Neural cell (in vitro differentiated cells): ENCODE measurements around the gene PRKG1. TPM values are rescaled to one million over a fixed set of nuclear protein-coding genes. Genes with fewer than 3 reads are reported as not detected.

Experiments
- H2AFZ ChIP-seq: fragments of 200-600, 300-800 bp; sonication (generic), shearing (Covaris generic); 2 replicates; pipeline ENCODE4 v1.6.0; 2014; ENCODE audit warnings: low read depth, mild to moderate bottlenecking, antibody characterized with exemption, low read length, moderate library complexity
- H3F3A ChIP-seq: fragments of 200-600 bp; shearing (Covaris generic); 2 replicates; pipeline ENCODE4 v1.6.1; 2016; ENCODE audit warnings: mild to moderate bottlenecking, moderate library complexity, mixed read lengths, antibody characterized with exemption, low read length; ENCODE audit not compliant: insufficient read depth, poor library complexity, severe bottlenecking
- H3K27ac ChIP-seq: fragments of 200-600, 300-800 bp; sonication (generic), shearing (Covaris generic); 2 replicates; pipeline ENCODE4 v1.5.1; 2014; ENCODE audit warnings: mild to moderate bottlenecking, low read length, moderate library complexity
- H3K27me3 ChIP-seq: fragments of 300-800, 200-600 bp; sonication (generic), shearing (Covaris generic); 2 replicates; pipeline ENCODE4 v1.6.0; 2014; ENCODE audit warnings: mild to moderate bottlenecking, low read depth, low read length, moderate library complexity; ENCODE audit not compliant: insufficient read depth
- H3K36me3 ChIP-seq: fragments of 300-800, 200-600 bp; sonication (generic), shearing (Covaris generic); 2 replicates; pipeline ENCODE4 v1.5.1; 2014; ENCODE audit warnings: mild to moderate bottlenecking, antibody characterized with exemption, low read length, moderate library complexity; ENCODE audit not compliant: insufficient read depth
- H3K4me2 ChIP-seq: fragments of 300-800, 200-600 bp; sonication (generic), shearing (Covaris generic); 2 replicates; pipeline ENCODE4 v1.6.0; 2014; ENCODE audit warnings: mild to moderate bottlenecking, low read length
- H3K4me3 ChIP-seq: fragments of 300-800, 200-600 bp; sonication (generic), shearing (Covaris generic); 2 replicates; pipeline ENCODE4 v1.5.1; 2014; ENCODE audit warnings: mild to moderate bottlenecking, low read length, moderate library complexity
- H3K79me2 ChIP-seq: fragments of 200-600 bp; shearing (Covaris generic); replicated peaks from 2 replicates; pipeline ENCODE4 v1.6.0; 2014; ENCODE audit warnings: mild to moderate bottlenecking, low read length, moderate library complexity; ENCODE audit not compliant: insufficient read depth
- H3K9ac ChIP-seq: fragments of 300-800, 200-600 bp; sonication (generic), shearing (Covaris generic); 2 replicates; pipeline ENCODE4 v1.6.1; 2016; ENCODE audit warnings: mild to moderate bottlenecking, low read length, mixed read lengths
- H3K9me2 ChIP-seq: fragments of 200-600 bp; shearing (Covaris generic); 2 replicates; pipeline ENCODE4 v1.6.1; 2016; ENCODE audit warnings: mild to moderate bottlenecking, low read length, mixed read lengths; ENCODE audit not compliant: insufficient read depth
- H3K9me3 ChIP-seq: fragments of 200-600, 300-800 bp; sonication (generic), shearing (Covaris generic); 2 replicates; pipeline ENCODE4 v1.6.1; 2016; ENCODE audit warnings: mild to moderate bottlenecking, mixed run types, low read length, moderate library complexity, mixed read lengths
- H4K20me1 ChIP-seq: fragments of 200-600 bp; shearing (Covaris generic); 2 replicates; pipeline ENCODE4 v1.6.1; 2016; ENCODE audit warnings: mild to moderate bottlenecking, mixed run types; ENCODE audit not compliant: insufficient read depth
- CTCF ChIP-seq: fragments of 450-650 bp; IDR thresholded peaks from 2 replicates; pipeline ENCODE4 v1.5.1; 2014; ENCODE audit warnings: antibody characterized with exemption, mild to moderate bottlenecking, moderate library complexity; ENCODE audit not compliant: poor library complexity, severe bottlenecking
- EP300 ChIP-seq: fragments of 450-650 bp; conservative IDR thresholded peaks from 2 replicates; pipeline ENCODE4 v1.6.1; 2014; ENCODE audit warnings: antibody characterized with exemption, mild to moderate bottlenecking, moderate library complexity; ENCODE audit not compliant: poor library complexity, severe bottlenecking
- EZH2 ChIP-seq: fragments of 200-600, 300-800 bp; shearing (Covaris generic), sonication (generic); IDR thresholded peaks from 2 replicates; pipeline ENCODE4 v1.6.1; 2014; ENCODE audit warnings: antibody characterized with exemption, low read length, borderline replicate concordance, mild to moderate bottlenecking; ENCODE audit not compliant: insufficient read depth, poor library complexity, severe bottlenecking
- MXI1 ChIP-seq: fragments of 450-650 bp; conservative IDR thresholded peaks from 2 replicates; pipeline ENCODE4 v1.6.1; 2014; ENCODE audit warnings: antibody characterized with exemption, mild to moderate bottlenecking; ENCODE audit not compliant: poor library complexity, severe bottlenecking
- POLR2AphosphoS5 ChIP-seq: IDR thresholded peaks from 2 replicates; pipeline ENCODE4 v1.6.1; 2012
- RAD21 ChIP-seq: fragments of 450-650 bp; conservative IDR thresholded peaks from 2 replicates; pipeline ENCODE4 v1.6.1; 2014; ENCODE audit warnings: antibody characterized with exemption, mild to moderate bottlenecking, moderate library complexity
- REST ChIP-seq: IDR thresholded peaks from 2 replicates; pipeline ENCODE4 v1.6.1; 2012; ENCODE audit warnings: borderline replicate concordance
- SMC3 ChIP-seq: fragments of 450-650 bp; conservative IDR thresholded peaks from 2 replicates; pipeline ENCODE4 v1.6.1; 2014; ENCODE audit warnings: antibody characterized with exemption, mild to moderate bottlenecking, moderate library complexity; ENCODE audit not compliant: poor library complexity
- TAF1 ChIP-seq: IDR thresholded peaks from 2 replicates; pipeline ENCODE4 v1.6.1; 2012; ENCODE audit warnings: low read depth
- polyA plus RNA-seq: library from polyadenylated mRNA; depleted of rRNA; stranded (reverse); fragments of >200 nt; gene quantifications from 2 replicates; pipeline ENCODE4 v1.2.3, GENCODE V29; 2014

PRKG1 gene
- polyA plus RNA-seq, 1 donor from 2014 or later: 2.2 TPM

GRCh38 chr10:51368943-51369342 lies 294.7 kb downstream of the PRKG1 start:
- no peak overlapping the region for H3K27ac ChIP-seq
- H3K4me3 ChIP-seq: no peak overlapping the region
- no peak overlapping the region for H3K4me2 ChIP-seq
- H3K9me2 ChIP-seq: no peaks in the 10 kb centered on the region
- no peaks in the 10 kb centered on the region for H3K27me3 ChIP-seq
- no peak overlapping the region for H2AFZ ChIP-seq
- no peaks in the 10 kb centered on the region for H3F3A ChIP-seq
- no peak overlapping the region for H3K9ac ChIP-seq
- TF ChIP-seq EP300 (no peak), EZH2 (no peak), RAD21 (no peak), MXI1 (no peak), POLR2AphosphoS5 (no peak), TAF1 (no peak), SMC3 (no peak), REST (no peak), CTCF (no peak)
- no peaks in the 10 kb centered on the region for H3K79me2 ChIP-seq
- no peaks in the 10 kb centered on the region for H3K36me3 ChIP-seq
- no peaks in the 10 kb centered on the region for H4K20me1 ChIP-seq
- no peaks in the 10 kb centered on the region for H3K9me3 ChIP-seq

- no peaks in the 10 kb centered on the region for H3K9me2 ChIP-seq
- H2AFZ ChIP-seq: no peak overlapping the region
- H3K79me2 ChIP-seq: no peaks in the 10 kb centered on the region
- no peak overlapping the region for H3K27ac ChIP-seq
- no peaks in the 10 kb centered on the region for H3K27me3 ChIP-seq
- H4K20me1 ChIP-seq: no peaks in the 10 kb centered on the region
- H3F3A ChIP-seq: no peaks in the 10 kb centered on the region
- H3K36me3 ChIP-seq: no peaks in the 10 kb centered on the region
- H3K9ac ChIP-seq: no peak overlapping the region
- H3K4me2 ChIP-seq: no peak overlapping the region
- H3K9me3 ChIP-seq: no peaks in the 10 kb centered on the region
- TF ChIP-seq POLR2AphosphoS5: no peak
- no peak for TF ChIP-seq EP300
- TF ChIP-seq CTCF: no peak
- TF ChIP-seq MXI1: no peak
- TF ChIP-seq REST: no peak
- no peak for TF ChIP-seq SMC3
- TF ChIP-seq TAF1: no peak
- TF ChIP-seq RAD21: no peak
- no peak for TF ChIP-seq EZH2
- H3K4me3 ChIP-seq: no peak overlapping the region
These were observed 295.6 kb downstream of the PRKG1 start for GRCh38 chr10:51369903-51370302.
